ENCODE results near the gene MATK.

Gene MATK

DNA sequence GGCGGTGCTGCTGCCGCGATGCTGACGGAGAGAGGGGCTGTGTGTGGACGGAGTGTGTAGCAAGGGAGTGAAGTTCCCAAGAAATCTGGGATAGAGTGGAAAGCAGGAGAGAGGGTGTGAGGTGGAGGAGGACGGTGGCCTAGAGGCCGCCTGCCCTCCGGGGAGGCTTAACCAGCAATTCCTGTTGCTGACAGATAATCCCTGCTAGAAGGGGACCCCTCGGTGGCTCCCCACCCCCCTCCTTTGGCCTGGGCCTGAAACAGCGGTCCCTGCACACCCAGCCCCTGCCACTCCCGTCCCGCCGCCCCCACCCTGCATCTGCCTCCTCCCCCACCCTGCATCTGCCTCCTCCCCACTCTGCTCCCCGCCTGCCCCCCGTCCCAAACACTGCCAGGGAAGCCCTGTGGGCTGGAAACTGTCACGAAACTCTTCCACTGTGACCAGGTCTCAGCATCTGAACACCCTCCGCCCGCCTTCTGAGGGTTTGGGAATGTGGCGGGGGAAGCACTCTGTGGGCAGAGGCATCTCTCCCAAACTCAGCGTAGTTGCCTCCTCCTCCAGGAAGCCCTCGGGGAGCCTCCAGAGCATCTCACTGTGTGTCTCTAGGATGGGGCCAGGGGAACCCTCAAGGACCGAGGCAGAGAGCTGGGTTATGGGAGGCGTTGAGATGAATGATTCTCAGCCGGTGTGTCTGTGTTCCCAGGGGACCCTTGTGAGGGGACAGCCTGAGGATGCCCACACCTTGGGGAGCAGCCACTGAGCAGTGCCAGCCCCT is 17.1 kb upstream of the MATK start:
- H3K9me3 ChIP-seq (ENCODE audit: insufficient read depth, low read depth, low read length) = no peaks in the 10 kb centered on the region
- no peaks in the 10 kb centered on the region for H3K36me3 ChIP-seq (ENCODE audit: insufficient read depth, low read length)
- H3K27ac ChIP-seq (ENCODE audit: low read depth, low read length) = no peak overlapping the region
- WGBS = 89% methylated on average over 22 of the region's 24 CpGs
- no peak overlapping the region for H3K4me3 ChIP-seq (ENCODE audit: low read length)
- H3K4me1 ChIP-seq (ENCODE audit: insufficient read depth, low read length) = no peaks in the 10 kb centered on the region
- peaks cover 29% of the 10 kb centered on the region for H3K27me3 ChIP-seq (ENCODE audit: insufficient read depth, low read length)
- H3K9ac ChIP-seq (ENCODE audit: low read depth, low read length) = no peak overlapping the region

GRCh38 chr19:3801412-3802096 is 15.4 kb upstream of the MATK start:
- Histone ChIP-seq H3K4me3 (ENCODE audit: low read length) (peak overlapping the region; percentile 48), H3K9ac (ENCODE audit: low read depth, low read length) (no peak overlapping the region), H3K9me3 (ENCODE audit: insufficient read depth, low read depth, low read length) (peaks cover 4% of the 10 kb centered on the region), H3K27me3 (ENCODE audit: insufficient read depth, low read length) (peaks cover 29% of the 10 kb centered on the region), H3K27ac (ENCODE audit: low read depth, low read length) (no peak overlapping the region; the same call in 1 of the 2 replicates), H3K36me3 (ENCODE audit: insufficient read depth, low read length) (no peaks in the 10 kb centered on the region), H3K4me1 (ENCODE audit: insufficient read depth, low read length) (no peaks in the 10 kb centered on the region)
- 4% methylated on average over 46 of the region's 46 CpGs for WGBS

GRCh38 chr19:3800996-3801395 is 14.8 kb upstream of the MATK start:
- peaks cover 5% of the 10 kb centered on the region for H3K9me3 ChIP-seq (ENCODE audit: insufficient read depth, low read depth, low read length)
- H3K4me3 ChIP-seq (ENCODE audit: low read length) = peak overlapping the region; percentile 48
- peaks cover 29% of the 10 kb centered on the region for H3K27me3 ChIP-seq (ENCODE audit: insufficient read depth, low read length)
- no peaks in the 10 kb centered on the region for H3K4me1 ChIP-seq (ENCODE audit: insufficient read depth, low read length)
- WGBS = 53% methylated on average over 21 of the region's 21 CpGs
- H3K9ac ChIP-seq (ENCODE audit: low read depth, low read length) = no peak overlapping the region
- no peak overlapping the region for H3K27ac ChIP-seq (ENCODE audit: low read depth, low read length)
- no peaks in the 10 kb centered on the region for H3K36me3 ChIP-seq (ENCODE audit: insufficient read depth, low read length)

GRCh38 chr19:3798137-3798536 is 12.0 kb upstream of the MATK start:
- no peaks in the 10 kb centered on the region for H3K4me1 ChIP-seq (ENCODE audit: insufficient read depth, low read length)
- 86% methylated on average over 6 of the region's 6 CpGs for WGBS

GRCh38 chr19:3796358-3796757 is 10.2 kb upstream of the MATK start:
- Histone ChIP-seq H3K36me3 (ENCODE audit: insufficient read depth, low read length) (no peaks in the 10 kb centered on the region), H3K9ac (ENCODE audit: low read depth, low read length) (no peak overlapping the region)

More at GRCh38 chr19:3798137-3798536, 12.0 kb upstream of the MATK start:
- Histone ChIP-seq H3K4me3 (ENCODE audit: low read length) (no peak overlapping the region), H3K27ac (ENCODE audit: low read depth, low read length) (no peak overlapping the region), H3K9ac (ENCODE audit: low read depth, low read length) (no peak overlapping the region), H3K9me3 (ENCODE audit: insufficient read depth, low read depth, low read length) (peaks cover 5% of the 10 kb centered on the region), H3K36me3 (ENCODE audit: insufficient read depth, low read length) (no peaks in the 10 kb centered on the region), H3K27me3 (ENCODE audit: insufficient read depth, low read length) (peaks cover 29% of the 10 kb centered on the region)

GRCh38 chr19:3793799-3794198 is 7.6 kb upstream of the MATK start:
- WGBS = 92% methylated on average over 3 of the region's 3 CpGs
- H3K4me3 ChIP-seq (ENCODE audit: low read length) = no peak overlapping the region
- no peak overlapping the region for H3K9ac ChIP-seq (ENCODE audit: low read depth, low read length)
- no peaks in the 10 kb centered on the region for H3K36me3 ChIP-seq (ENCODE audit: insufficient read depth, low read length)
- no peak overlapping the region for H3K27ac ChIP-seq (ENCODE audit: low read depth, low read length)
- no peaks in the 10 kb centered on the region for H3K27me3 ChIP-seq (ENCODE audit: insufficient read depth, low read length)
- H3K4me1 ChIP-seq (ENCODE audit: insufficient read depth, low read length) = no peaks in the 10 kb centered on the region
- H3K9me3 ChIP-seq (ENCODE audit: insufficient read depth, low read depth, low read length) = peaks cover 5% of the 10 kb centered on the region

More at GRCh38 chr19:3796358-3796757, 10.2 kb upstream of the MATK start:
- H3K4me1 ChIP-seq (ENCODE audit: insufficient read depth, low read length) = no peaks in the 10 kb centered on the region
- H3K9me3 ChIP-seq (ENCODE audit: insufficient read depth, low read depth, low read length) = peaks cover 5% of the 10 kb centered on the region
- no peak overlapping the region for H3K27ac ChIP-seq (ENCODE audit: low read depth, low read length)
- WGBS = 94% methylated on average over 2 of the region's 2 CpGs
- H3K4me3 ChIP-seq (ENCODE audit: low read length) = no peak overlapping the region
- H3K27me3 ChIP-seq (ENCODE audit: insufficient read depth, low read length) = peaks cover 18% of the 10 kb centered on the region

GRCh38 chr19:3792114-3792513 is 5.9 kb upstream of the MATK start:
- Histone ChIP-seq H3K9ac (ENCODE audit: low read depth, low read length) (no peak overlapping the region), H3K27ac (ENCODE audit: low read depth, low read length) (no peak overlapping the region), H3K4me1 (ENCODE audit: insufficient read depth, low read length) (no peaks in the 10 kb centered on the region), H3K4me3 (ENCODE audit: low read length) (no peak overlapping the region), H3K27me3 (ENCODE audit: insufficient read depth, low read length) (no peaks in the 10 kb centered on the region), H3K36me3 (ENCODE audit: insufficient read depth, low read length) (no peaks in the 10 kb centered on the region), H3K9me3 (ENCODE audit: insufficient read depth, low read depth, low read length) (peaks cover 5% of the 10 kb centered on the region)
- 89% methylated on average over 2 of the region's 3 CpGs for WGBS

DNA sequence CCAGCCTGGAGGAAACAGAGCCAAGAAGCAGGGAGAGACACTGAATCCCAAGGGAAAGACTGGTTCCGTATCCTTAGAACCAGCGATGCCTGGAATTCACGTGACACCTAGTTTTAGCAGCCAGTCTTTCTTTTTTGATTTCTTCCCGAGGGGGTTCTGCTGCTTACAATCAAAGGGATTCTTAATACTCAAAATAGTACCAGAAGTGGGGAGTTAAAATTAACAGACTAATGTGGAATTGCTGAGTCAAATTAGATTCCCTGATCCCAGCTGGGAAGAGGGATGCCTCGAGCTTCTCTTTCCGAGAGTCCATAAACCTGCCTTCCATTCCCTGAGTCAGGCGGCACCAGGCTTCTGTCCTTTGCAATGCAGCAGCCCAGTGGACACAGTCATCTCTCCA is 4.8 kb upstream of the MATK start:
- Histone ChIP-seq H3K27ac (ENCODE audit: low read depth, low read length) (no peak overlapping the region), H3K36me3 (ENCODE audit: insufficient read depth, low read length) (no peaks in the 10 kb centered on the region), H3K4me3 (ENCODE audit: low read length) (no peak overlapping the region), H3K4me1 (ENCODE audit: insufficient read depth, low read length) (no peaks in the 10 kb centered on the region), H3K9ac (ENCODE audit: low read depth, low read length) (no peak overlapping the region), H3K27me3 (ENCODE audit: insufficient read depth, low read length) (peaks cover 7% of the 10 kb centered on the region), H3K9me3 (ENCODE audit: insufficient read depth, low read depth, low read length) (no peaks in the 10 kb centered on the region)
- WGBS = 87% methylated on average over 7 of the region's 7 CpGs

GRCh38 chr19:3790209-3790734 is 4.1 kb upstream of the MATK start:
- Histone ChIP-seq H3K9me3 (ENCODE audit: insufficient read depth, low read depth, low read length) (no peaks in the 10 kb centered on the region), H3K36me3 (ENCODE audit: insufficient read depth, low read length) (no peaks in the 10 kb centered on the region), H3K27ac (ENCODE audit: low read depth, low read length) (no peak overlapping the region), H3K4me1 (ENCODE audit: insufficient read depth, low read length) (no peaks in the 10 kb centered on the region), H3K27me3 (ENCODE audit: insufficient read depth, low read length) (peaks cover 13% of the 10 kb centered on the region), H3K4me3 (ENCODE audit: low read length) (no peak overlapping the region), H3K9ac (ENCODE audit: low read depth, low read length) (no peak overlapping the region)
- 77% methylated on average over 6 of the region's 6 CpGs for WGBS

DNA sequence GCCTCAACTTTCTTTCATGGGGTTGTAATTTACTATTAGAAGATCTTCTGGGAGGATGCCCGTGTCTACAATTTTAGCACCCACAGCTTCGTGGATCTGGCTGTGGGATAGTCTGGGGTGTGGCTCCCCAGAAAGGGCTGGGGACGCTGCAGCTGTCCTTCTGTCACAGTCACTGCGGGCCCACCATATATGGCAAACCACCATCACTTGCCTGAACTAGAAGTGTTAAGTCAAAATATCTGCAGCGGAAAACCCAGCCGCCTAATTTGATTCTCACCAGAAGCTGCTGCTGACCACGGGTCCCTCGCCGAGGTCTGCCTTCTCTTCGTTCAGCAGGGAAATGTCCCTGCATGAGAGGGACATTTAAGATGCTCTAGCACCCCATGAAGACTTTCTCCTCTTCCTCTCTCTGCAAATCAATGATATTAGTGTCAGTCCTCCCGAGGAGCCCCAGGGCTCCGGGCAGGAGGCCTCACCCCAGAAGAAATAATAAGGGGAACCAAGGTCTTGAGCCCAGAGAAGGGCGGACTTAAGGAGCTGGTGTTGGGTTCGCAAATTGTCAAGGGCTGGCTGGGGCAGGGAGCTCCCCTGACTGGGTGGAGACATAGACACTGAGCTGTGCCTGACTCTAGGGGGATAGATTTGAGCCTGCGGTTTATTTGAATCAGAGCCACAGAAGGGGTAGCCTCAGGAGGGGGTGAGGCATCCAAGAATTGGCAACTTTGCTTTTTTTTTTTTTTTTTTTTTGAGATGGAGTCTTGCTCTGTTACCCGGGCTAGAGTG is 3.0 kb upstream of the MATK start:
- WGBS = 73% methylated on average over 16 of the region's 16 CpGs
- Histone ChIP-seq H3K27me3 (ENCODE audit: insufficient read depth, low read length) (peaks cover 24% of the 10 kb centered on the region), H3K36me3 (ENCODE audit: insufficient read depth, low read length) (no peaks in the 10 kb centered on the region), H3K4me3 (ENCODE audit: low read length) (no peak overlapping the region), H3K27ac (ENCODE audit: low read depth, low read length) (no peak overlapping the region), H3K4me1 (ENCODE audit: insufficient read depth, low read length) (no peaks in the 10 kb centered on the region), H3K9ac (ENCODE audit: low read depth, low read length) (no peak overlapping the region), H3K9me3 (ENCODE audit: insufficient read depth, low read depth, low read length) (no peaks in the 10 kb centered on the region)

DNA sequence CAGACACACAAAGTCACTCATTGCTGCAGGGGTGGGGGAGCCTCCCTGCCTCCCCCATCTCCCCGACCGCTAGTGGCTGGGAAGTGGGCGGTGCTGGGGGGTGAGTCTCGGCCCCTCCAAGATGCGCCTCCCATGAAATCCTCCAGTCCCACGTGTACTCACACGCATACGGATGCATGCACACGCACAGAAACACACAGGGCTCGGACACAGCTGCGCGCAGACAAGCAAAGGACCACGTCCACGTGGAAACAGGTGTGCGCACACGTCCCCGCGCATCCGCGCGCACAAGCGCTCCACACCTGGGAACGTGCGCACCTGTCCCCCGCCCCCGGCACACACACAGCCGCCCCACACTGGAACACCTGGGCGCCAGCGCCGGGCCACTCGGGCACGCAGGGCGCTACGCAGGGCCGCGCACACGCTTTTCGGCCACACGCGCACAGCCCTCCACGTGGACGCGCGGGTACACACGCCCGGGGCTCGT is 687 bp downstream of the MATK start:
- H3K27ac ChIP-seq (ENCODE audit: low read depth, low read length) = no peak overlapping the region
- 2% methylated on average over 47 of the region's 47 CpGs for WGBS
- no peaks in the 10 kb centered on the region for H3K4me1 ChIP-seq (ENCODE audit: insufficient read depth, low read length)
- peak overlapping the region; percentile 74 for H3K4me3 ChIP-seq (ENCODE audit: low read length)
- H3K36me3 ChIP-seq (ENCODE audit: insufficient read depth, low read length) = no peaks in the 10 kb centered on the region
- peak overlapping the region; percentile 48 for H3K9ac ChIP-seq (ENCODE audit: low read depth, low read length)
- peaks cover 30% of the 10 kb centered on the region for H3K27me3 ChIP-seq (ENCODE audit: insufficient read depth, low read length)
- peaks cover 15% of the 10 kb centered on the region for H3K9me3 ChIP-seq (ENCODE audit: insufficient read depth, low read depth, low read length)
